NCI-H1417 (cell line): Measurements from ENCODE around the gene HSBP1L1.
A peak's percentile ranks its signal among the peaks of the same experiment; 100 is the strongest.

Experiments
- DNase-seq, 3 experiments: peaks; one replicate each; lab custom pipeline; 2025; lab: John Stamatoyannopoulos, UW

The HSBP1L1 gene

GRCh38 chr18:79961527-79962291, 2.7 kb upstream of the HSBP1L1 start:
- DNase-seq: peak in 1 of 3 experiments; percentile 4

- DNase-seq: no peak
These were observed 2.1 kb upstream of the HSBP1L1 start for GRCh38 chr18:79962311-79962710.

- DNase-seq: no peak
These were observed 1.4 kb upstream of the HSBP1L1 start for GRCh38 chr18:79962835-79963657.

GRCh38 chr18:79963658-79964329, 649 bp upstream of the HSBP1L1 start:
- DNase-seq: no peak

GRCh38 chr18:79965119-79965902, 868 bp downstream of the HSBP1L1 start:
- DNase-seq: peak in 2 of 3 experiments; percentile 33 to 51

GRCh38 chr18:79970419-79971133, 6.1 kb downstream of the HSBP1L1 start:
- DNase-seq: no peak

GRCh38 chr18:79971211-79971952, 6.9 kb downstream of the HSBP1L1 start:
- DNase-seq: no peak

- DNase-seq: no peak
These were observed 7.5 kb downstream of the HSBP1L1 start for GRCh38 chr18:79971986-79972385.

GRCh38 chr18:79972720-79973119, 8.3 kb downstream of the HSBP1L1 start:
- DNase-seq: no peak

- no peak for DNase-seq
These were observed 9.1 kb downstream of the HSBP1L1 start for GRCh38 chr18:79973517-79973916.

- DNase-seq: no peak
These were observed 9.7 kb downstream of the HSBP1L1 start for GRCh38 chr18:79974025-79974654.

GRCh38 chr18:79975043-79975442, 10.6 kb downstream of the HSBP1L1 start:
- DNase-seq: no peak

GRCh38 chr18:79975985-79976680, 11.7 kb downstream of the HSBP1L1 start:
- DNase-seq: no peak

GRCh38 chr18:79979843-79980242, 15.4 kb downstream of the HSBP1L1 start:
- DNase-seq: no peak

GRCh38 chr18:79980585-79980984, 16.1 kb downstream of the HSBP1L1 start:
- DNase-seq: no peak

GRCh38 chr18:79982736-79983135, 18.3 kb downstream of the HSBP1L1 start:
- peak in 1 of 3 experiments; percentile 29 for DNase-seq

GRCh38 chr18:79983253-79983652, 18.8 kb downstream of the HSBP1L1 start:
- no peak for DNase-seq

GRCh38 chr18:79983793-79984192, 19.4 kb downstream of the HSBP1L1 start:
- no peak for DNase-seq

GRCh38 chr18:79985172-79985571, 20.7 kb downstream of the HSBP1L1 start:
- DNase-seq: no peak
